Measurements from ENCODE around the gene ITSN2. TPM values are rescaled to one million over a fixed set of nuclear protein-coding genes. Genes with fewer than 3 reads are reported as not detected.
"Not testable (repeated sequence)": the region's sequence is repeated elsewhere in the genome, so short reads cannot be mapped to it uniquely, and the experiment has no call there.

The ITSN2 gene
- total RNA-seq, 1 donor from 2014 or later = 68.2 TPM

- DNase-seq = no peak
Measured at GRCh38 chr2:24210106-24210455, 150.3 kb downstream of the ITSN2 start.

GRCh38 chr2:24209389-24210105 is 150.8 kb downstream of the ITSN2 start:
- DNase-seq = no peak

GRCh38 chr2:24208490-24208889 is 151.8 kb downstream of the ITSN2 start:
- no peak for DNase-seq

GRCh38 chr2:24207359-24207758 is 153.0 kb downstream of the ITSN2 start:
- DNase-seq = no peak

- no peak for DNase-seq
Measured at GRCh38 chr2:24206714-24207113, 153.6 kb downstream of the ITSN2 start.

- no peak for DNase-seq
Measured at GRCh38 chr2:24206242-24206641, 154.1 kb downstream of the ITSN2 start.

- no peak for DNase-seq
Measured at GRCh38 chr2:24205131-24205530, 155.2 kb downstream of the ITSN2 start.

GRCh38 chr2:24204505-24204904 is 155.8 kb downstream of the ITSN2 start:
- DNase-seq = no peak

- no peak for DNase-seq
Measured at GRCh38 chr2:24203787-24204150, 156.6 kb downstream of the ITSN2 start.

GRCh38 chr2:24203029-24203786 is 157.1 kb downstream of the ITSN2 start:
- DNase-seq = no peak

- no peak for DNase-seq
Measured at GRCh38 chr2:24200799-24201198, 159.5 kb downstream of the ITSN2 start.

- DNase-seq = no peak
Measured at GRCh38 chr2:24199968-24200590, 160.3 kb downstream of the ITSN2 start.

- DNase-seq = not testable (repeated sequence)
Measured at GRCh38 chr2:24197213-24197612, 163.1 kb downstream of the ITSN2 start.

- no peak for DNase-seq
Measured at GRCh38 chr2:24191848-24192247, 168.5 kb downstream of the ITSN2 start.

- no peak for DNase-seq
Measured at GRCh38 chr2:24191156-24191555, 169.2 kb downstream of the ITSN2 start.

- DNase-seq = no peak
Measured at GRCh38 chr2:24190503-24190902, 169.8 kb downstream of the ITSN2 start.

GRCh38 chr2:24189551-24189950 is 170.8 kb downstream of the ITSN2 start:
- no peak for DNase-seq

- DNase-seq = no peak
Measured at GRCh38 chr2:24183366-24184069, 176.8 kb downstream of the ITSN2 start.

- DNase-seq = no peak
Measured at GRCh38 chr2:24182507-24182906, 177.8 kb downstream of the ITSN2 start.

- no peak for DNase-seq
Measured at GRCh38 chr2:24181849-24182248, 178.5 kb downstream of the ITSN2 start.

GRCh38 chr2:24179683-24180082 is 180.7 kb downstream of the ITSN2 start:
- DNase-seq = no peak

- no peak for DNase-seq
Measured at GRCh38 chr2:24176326-24176725, 184.0 kb downstream of the ITSN2 start.

- no peak for DNase-seq
Measured at GRCh38 chr2:24175631-24176187, 184.6 kb downstream of the ITSN2 start.
